ENCODE results near the gene ZFYVE28. TPM values are rescaled to one million over a fixed set of nuclear protein-coding genes. Genes with fewer than 3 reads are reported as not detected.

The ZFYVE28 gene
- total RNA-seq, 2 experiments from 2014 or later = 26.2 to 28.0 TPM

DNA sequence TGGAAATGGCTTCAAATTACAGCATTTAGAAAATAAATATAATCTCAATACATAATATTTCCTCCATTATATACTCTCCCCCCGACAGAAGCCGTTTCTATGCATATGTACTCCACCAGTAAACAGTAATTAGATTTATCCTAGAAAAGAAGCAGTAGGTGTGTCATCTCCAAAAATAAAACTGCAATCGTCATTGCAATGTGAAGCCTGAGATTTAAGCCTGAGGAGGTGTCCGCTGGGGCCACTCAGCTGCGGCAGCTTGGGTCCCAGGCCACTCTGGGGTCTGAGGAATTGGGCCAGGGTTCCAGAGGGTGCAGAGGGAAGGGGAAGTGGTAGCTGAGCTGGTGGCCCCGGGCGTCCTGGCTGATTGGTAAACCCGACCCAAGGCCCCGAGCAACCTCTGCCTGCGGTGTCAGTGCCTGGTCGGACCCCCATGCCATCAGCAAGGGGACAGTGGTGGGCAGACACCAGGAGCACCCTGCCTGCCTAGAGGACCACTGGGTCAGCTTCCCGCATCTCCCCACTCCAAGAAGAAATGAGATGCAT lies 148.8 kb downstream of the ZFYVE28 start:
- Mint-ChIP-seq H3K4me3 (no peak overlapping the region), H3K9me3 (no peaks in the 10 kb centered on the region), H3K27ac (no peak overlapping the region), H3K27me3 (no peaks in the 10 kb centered on the region), H3K36me3 (ENCODE audit: low read depth) (peaks cover 4% of the 10 kb centered on the region), H3K4me1 (ENCODE audit: low read depth) (no peaks in the 10 kb centered on the region)
- no peak overlapping the region for H3K27ac ChIP-seq (ENCODE audit: low read depth in 1 of 2, low read length in 2 of 2)
- intact Hi-C loops (cut with DNase I, micrococcal nuclease) = loop anchor here in 1 of 2 experiments (10.0 kb wide), 1 partner anchor 665 kb away; no protein-coding TSS in a partner anchor
- ATAC-seq (ENCODE audit: poor library complexity) = no peak
- no peaks in the 10 kb centered on the region for H3K27me3 ChIP-seq (ENCODE audit: control insufficient read depth in 1 of 2, insufficient read depth in 2 of 2, low read length in 2 of 2)
- DNase-seq = no peak
- H3K4me3 ChIP-seq (ENCODE audit: low read length) = no peak overlapping the region
- POLR2A ChIA-PET = no interaction called here
- no peak for TF ChIP-seq CTCF (IDR thresholded peaks at IDR 0.05)
- no peaks in the 10 kb centered on the region for H3K4me1 ChIP-seq (ENCODE audit: insufficient read depth, low read length)
- peaks cover 2% of the 10 kb centered on the region for H3K36me3 ChIP-seq (ENCODE audit: insufficient read depth, low read length)
- H3K9me3 ChIP-seq (ENCODE audit: control insufficient read depth in 1 of 2, insufficient read depth in 1 of 2, low read length in 2 of 2) = no peaks in the 10 kb centered on the region
- CTCF ChIA-PET = no interaction called here

- H3K36me3 Mint-ChIP-seq (ENCODE audit: low read depth) = peaks cover 4% of the 10 kb centered on the region
- H3K36me3 ChIP-seq (ENCODE audit: insufficient read depth, low read length) = peaks cover 2% of the 10 kb centered on the region
- H3K4me1 ChIP-seq (ENCODE audit: insufficient read depth, low read length) = no peaks in the 10 kb centered on the region
- H3K9me3 Mint-ChIP-seq = no peaks in the 10 kb centered on the region
- H3K27ac Mint-ChIP-seq = no peak overlapping the region
- no peak overlapping the region for H3K4me3 Mint-ChIP-seq
- no peaks in the 10 kb centered on the region for H3K27me3 ChIP-seq (ENCODE audit: control insufficient read depth in 1 of 2, insufficient read depth in 2 of 2, low read length in 2 of 2)
- ChIA-PET POLR2A (no interaction called here), CTCF (no interaction called here)
- no peak for DNase-seq
- no peak overlapping the region for H3K4me3 ChIP-seq (ENCODE audit: low read length)
- H3K4me1 Mint-ChIP-seq (ENCODE audit: low read depth) = no peaks in the 10 kb centered on the region
- H3K27ac ChIP-seq (ENCODE audit: low read depth in 1 of 2, low read length in 2 of 2) = no peak overlapping the region
- no peak for ATAC-seq (ENCODE audit: poor library complexity)
- intact Hi-C loops (cut with DNase I, micrococcal nuclease) = loop anchor here in 1 of 2 experiments (10.0 kb wide), 1 partner anchor 666 kb away; no protein-coding TSS in a partner anchor
- no peaks in the 10 kb centered on the region for H3K9me3 ChIP-seq (ENCODE audit: control insufficient read depth in 1 of 2, insufficient read depth in 1 of 2, low read length in 2 of 2)
- no peaks in the 10 kb centered on the region for H3K27me3 Mint-ChIP-seq
- TF ChIP-seq CTCF (IDR thresholded peaks at IDR 0.05) = no peak
Observed at GRCh38 chr4:2269206-2269531, 149.3 kb downstream of the ZFYVE28 start.

GRCh38 chr4:2268357-2269205 lies 149.9 kb downstream of the ZFYVE28 start:
- CTCF ChIA-PET = no interaction called here
- Histone ChIP-seq H3K36me3 (ENCODE audit: insufficient read depth, low read length) (peaks cover 2% of the 10 kb centered on the region), H3K4me1 (ENCODE audit: insufficient read depth, low read length) (peaks cover 2% of the 10 kb centered on the region), H3K9me3 (ENCODE audit: control insufficient read depth in 1 of 2, insufficient read depth in 1 of 2, low read length in 2 of 2) (no peaks in the 10 kb centered on the region), H3K27me3 (ENCODE audit: control insufficient read depth in 1 of 2, insufficient read depth in 2 of 2, low read length in 2 of 2) (no peaks in the 10 kb centered on the region), H3K27ac (ENCODE audit: low read depth in 1 of 2, low read length in 2 of 2) (no peak overlapping the region), H3K4me3 (ENCODE audit: low read length) (no peak overlapping the region)
- Mint-ChIP-seq H3K36me3 (ENCODE audit: low read depth) (peaks cover 4% of the 10 kb centered on the region), H3K27me3 (no peaks in the 10 kb centered on the region), H3K9me3 (no peaks in the 10 kb centered on the region), H3K27ac (no peak overlapping the region), H3K4me3 (no peak overlapping the region), H3K4me1 (ENCODE audit: low read depth) (no peaks in the 10 kb centered on the region)
- intact Hi-C loops (cut with DNase I, micrococcal nuclease) = loop anchor here in 1 of 2 experiments (10.0 kb wide), 1 partner anchor 666 kb away; no protein-coding TSS in a partner anchor
- no peak for TF ChIP-seq CTCF (IDR thresholded peaks at IDR 0.05)
- ATAC-seq (ENCODE audit: poor library complexity) (no peak), DNase-seq (no peak)
- POLR2A ChIA-PET = no interaction called here

Data from CD4-positive, alpha-beta T cell (primary cell).